H9 (cell line): ENCODE results near the gene VWA8. TPM values are rescaled to one million over a fixed set of nuclear protein-coding genes. Genes with fewer than 3 reads are reported as not detected.

Experiments used
- DNase-seq: peaks from one replicate; pipeline ENCODE4 v3.0.0-alpha.2; 2017
- H2AFZ ChIP-seq: one replicate; pipeline ENCODE4 v1.6.1; 2013; ENCODE audit warnings: mild to moderate bottlenecking, low read length, control low read depth, moderate library complexity
- H2AK5ac ChIP-seq: 2 replicates; pipeline ENCODE4 v1.6.1; 2013; ENCODE audit warnings: low read length, control low read depth, mixed read lengths; ENCODE audit not compliant: insufficient read length
- H2BK120ac ChIP-seq: one replicate; pipeline ENCODE4 v1.6.1; 2013; ENCODE audit warnings: low read depth, mild to moderate bottlenecking, low read length, control low read depth, inconsistent platforms; ENCODE audit not compliant: poor library complexity, severe bottlenecking
- H2BK12ac ChIP-seq: 2 replicates; pipeline ENCODE4 v1.6.1; 2013; ENCODE audit warnings: low read length, control low read depth, mixed read lengths, low read depth; ENCODE audit not compliant: insufficient read length
- H2BK15ac ChIP-seq: 2 replicates; pipeline ENCODE4 v1.6.1; 2013; ENCODE audit warnings: low read depth, low read length, control low read depth
- H2BK20ac ChIP-seq: one replicate; pipeline ENCODE4 v1.6.1; 2013; ENCODE audit warnings: low read depth, mild to moderate bottlenecking, low read length, control low read depth, inconsistent platforms; ENCODE audit not compliant: poor library complexity, severe bottlenecking
- H2BK5ac ChIP-seq: 2 replicates; pipeline ENCODE4 v1.6.1; 2013; ENCODE audit warnings: low read length, control low read depth, mixed read lengths; ENCODE audit not compliant: insufficient read length
- H3K14ac ChIP-seq: 2 replicates; pipeline ENCODE4 v1.6.1; 2013; ENCODE audit warnings: low read length, control low read depth; ENCODE audit not compliant: insufficient read depth
- H3K18ac ChIP-seq: 2 replicates; pipeline ENCODE4 v1.6.1; 2013; ENCODE audit warnings: low read depth, mild to moderate bottlenecking, mixed read lengths, low read length, control low read depth; ENCODE audit not compliant: insufficient read length
- H3K23ac ChIP-seq: 2 replicates; pipeline ENCODE4 v1.6.1; 2013; ENCODE audit warnings: low read length, control low read depth, mixed read lengths, low read depth; ENCODE audit not compliant: insufficient read length
- H3K23me2 ChIP-seq: 2 replicates; pipeline ENCODE4 v1.6.1; 2013; ENCODE audit warnings: low read depth, mild to moderate bottlenecking, mixed read lengths, low read length, control low read depth; ENCODE audit not compliant: insufficient read length, poor library complexity, severe bottlenecking
- H3K27ac ChIP-seq: 2 replicates; pipeline ENCODE4 v1.5.1; 2013; ENCODE audit warnings: low read length, control low read depth, mixed read lengths, low read depth; ENCODE audit not compliant: insufficient read length
- H3K27me3 ChIP-seq: 2 replicates; pipeline ENCODE4 v1.6.1; 2013; ENCODE audit warnings: low read length, control low read depth, inconsistent platforms; ENCODE audit not compliant: insufficient read depth
- H3K4ac ChIP-seq: 2 replicates; pipeline ENCODE4 v1.6.1; 2013; ENCODE audit warnings: low read depth, mild to moderate bottlenecking, control low read depth, inconsistent platforms, low read length, moderate library complexity
- H3K4me1 ChIP-seq: 2 replicates; pipeline ENCODE4 v1.6.1; 2013; ENCODE audit warnings: low read length, control low read depth, inconsistent platforms; ENCODE audit not compliant: insufficient read depth
- H3K4me2 ChIP-seq: 2 replicates; pipeline ENCODE4 v1.6.1; 2013; ENCODE audit warnings: low read length, control low read depth, mixed read lengths; ENCODE audit not compliant: insufficient read length, insufficient read depth
- H3K56ac ChIP-seq: 2 replicates; pipeline ENCODE4 v1.6.1; 2013; ENCODE audit warnings: low read depth, mild to moderate bottlenecking, mixed read lengths, low read length, control low read depth; ENCODE audit not compliant: insufficient read length
- H3K79me1 ChIP-seq: 2 replicates; pipeline ENCODE4 v1.6.1; 2013; ENCODE audit warnings: low read depth, mild to moderate bottlenecking, moderate library complexity, low read length, control low read depth, inconsistent platforms; ENCODE audit not compliant: insufficient read depth, poor library complexity, severe bottlenecking
- H3K79me2 ChIP-seq: 2 replicates; pipeline ENCODE4 v1.6.1; 2013; ENCODE audit warnings: low read length, control low read depth, inconsistent platforms; ENCODE audit not compliant: insufficient read depth
- H3K9ac ChIP-seq: 2 replicates; pipeline ENCODE4 v1.6.1; 2013; ENCODE audit warnings: low read length, control low read depth, mixed read lengths; ENCODE audit not compliant: insufficient read length; ENCODE audit errors: extremely low read depth
- H3K9me3 ChIP-seq: one replicate; pipeline ENCODE4 v1.6.1; 2013; ENCODE audit warnings: low read depth, low read length, inconsistent platforms; ENCODE audit not compliant: control insufficient read depth
- H3T11ph ChIP-seq: one replicate; pipeline ENCODE4 v1.6.1; 2013; ENCODE audit warnings: mild to moderate bottlenecking, low read length, control low read depth, inconsistent platforms
- H4K20me1 ChIP-seq: one replicate; pipeline ENCODE4 v1.6.1; 2013; ENCODE audit not compliant: control insufficient read depth, insufficient read length, insufficient read depth
- H4K5ac ChIP-seq: 2 replicates; pipeline ENCODE4 v1.6.1; 2013; ENCODE audit warnings: low read depth, mild to moderate bottlenecking, mixed read lengths, low read length, control low read depth; ENCODE audit not compliant: insufficient read length
- H4K8ac ChIP-seq: replicated peaks from 2 replicates; pipeline ENCODE4 v1.6.1; 2013; ENCODE audit warnings: low read length, control low read depth, mixed read lengths, low read depth; ENCODE audit not compliant: insufficient read length
- H4K91ac ChIP-seq: 2 replicates; pipeline ENCODE4 v1.6.1; 2013; ENCODE audit warnings: low read depth, mild to moderate bottlenecking, moderate library complexity, mixed read lengths, low read length, control low read depth; ENCODE audit not compliant: insufficient read length
- H3K27ac Mint-ChIP-seq, 3 experiments: 2 replicates in 2 of 3; 3 replicates in 1 of 3; pipeline ENCODE4 v1.8.0; 2020 to 2021; ENCODE audit warnings: mixed read lengths in 3 of 3, mild to moderate bottlenecking in 1 of 3, moderate library complexity in 1 of 3
- H3K27me3 Mint-ChIP-seq: 2 replicates; pipeline ENCODE4 v1.8.0; 2021; ENCODE audit warnings: low read depth, mild to moderate bottlenecking, moderate library complexity, mixed read lengths
- H3K36me3 Mint-ChIP-seq, 3 experiments: 2 replicates in 2 of 3; 3 replicates in 1 of 3; pipeline ENCODE4 v1.8.0; 2020 to 2021; ENCODE audit warnings: low read depth in 3 of 3, mixed read lengths in 3 of 3; ENCODE audit not compliant: insufficient read depth in 1 of 3
- H3K4me1 Mint-ChIP-seq, 2 experiments: 2 replicates each; pipeline ENCODE4 v1.8.0; 2020; ENCODE audit warnings: mixed read lengths in 2 of 2
- H3K4me3 Mint-ChIP-seq, 2 experiments: 2 replicates in 1 of 2; 3 replicates in 1 of 2; pipeline ENCODE4 v1.8.0; 2020 to 2021; ENCODE audit warnings: mild to moderate bottlenecking in 2 of 2, mixed read lengths in 2 of 2, moderate library complexity in 1 of 2
- H3K9me3 Mint-ChIP-seq, 2 experiments: 2 replicates in 1 of 2; 3 replicates in 1 of 2; pipeline ENCODE4 v1.8.0; 2020; ENCODE audit warnings: mild to moderate bottlenecking in 2 of 2, mixed read lengths in 2 of 2, moderate library complexity in 1 of 2
- CTCF ChIP-seq: fragments of 200-600 bp; sonication (generic); conservative IDR thresholded peaks from 3 replicates; pipeline ENCODE4 v1.8.0; 2021; ENCODE audit warnings: antibody characterized with exemption, mild to moderate bottlenecking
- WGBS: extraction: QIAGEN DNeasy Blood & Tissue Kit; methylation state at CpG from one replicate; pipeline ENCODE4 v1.1.7; 2013; ENCODE audit warnings: missing lambda C conversion rate, low lambda C conversion rate, mixed read lengths; ENCODE audit not compliant: insufficient read length; ENCODE audit errors: extremely low coverage; 5-methylcytosine and 5-hydroxymethylcytosine counted together
- total RNA-seq: library from RNA; stranded (reverse); gene quantifications from 2 replicates; pipeline ENCODE4 v1.2.1, GENCODE V29; 2021

The VWA8 gene
- total RNA-seq, 1 experiment from 2014 or later, result 17.4 TPM

GRCh38 chr13:41897126-41897525 is 63.8 kb downstream of the VWA8 start:
- H2BK20ac ChIP-seq, result no peak overlapping the region
- H3K4me1 ChIP-seq, result no peaks in the 10 kb centered on the region
- no peak overlapping the region for H2AK5ac ChIP-seq
- H4K5ac ChIP-seq, result no peak overlapping the region
- Mint-ChIP-seq H3K36me3 (peaks cover 7 to 10% (median 9%) of the 10 kb centered on the region in 3 experiments; a peak in 5 of 7 replicates), H3K9me3 (no peaks in the 10 kb centered on the region), H3K4me1 (0 out of 4 replicates have a peak, but pooled peaks cover 0 to 3% of the 10 kb centered on the region in 2 experiments), H3K27me3 (no peaks in the 10 kb centered on the region), H3K4me3 (no peak overlapping the region), H3K27ac (no peak overlapping the region)
- no peak overlapping the region for H3K4me2 ChIP-seq
- no peak overlapping the region for H3K14ac ChIP-seq
- DNase-seq, result no peak
- no peaks in the 10 kb centered on the region for H3K79me1 ChIP-seq
- H2BK12ac ChIP-seq, result no peak overlapping the region
- H2BK120ac ChIP-seq, result no peak overlapping the region
- H4K8ac ChIP-seq, result no peak overlapping the region
- no peak overlapping the region for H3K9ac ChIP-seq
- no peak overlapping the region for H3K18ac ChIP-seq
- no peak overlapping the region for H2AFZ ChIP-seq
- no peak overlapping the region for H3K23ac ChIP-seq
- no peak overlapping the region for H2BK5ac ChIP-seq
- H2BK15ac ChIP-seq, result no peak overlapping the region
- no peaks in the 10 kb centered on the region for H3K23me2 ChIP-seq
- TF ChIP-seq CTCF, result no peak
- H3K9me3 ChIP-seq, result no peaks in the 10 kb centered on the region
- no peak overlapping the region for H3K56ac ChIP-seq
- H3K4ac ChIP-seq, result no peak overlapping the region
- H3T11ph ChIP-seq, result no peak overlapping the region
- H4K91ac ChIP-seq, result no peak overlapping the region
- H4K20me1 ChIP-seq, result no peaks in the 10 kb centered on the region
- WGBS, result no CpG with 5 or more reads among the region's 2 CpGs
- H3K27ac ChIP-seq, result no peak overlapping the region
- H3K27me3 ChIP-seq, result no peaks in the 10 kb centered on the region
- no peaks in the 10 kb centered on the region for H3K79me2 ChIP-seq
